A549 (cell line): ENCODE data around the gene HOXC13.

Experiments used
- HDAC2 ChIP-seq: fragments of 200-600 bp; sonication (generic); IDR thresholded peaks from 2 replicates; pipeline ENCODE4 v1.6.1; 2016
- HOXA7 ChIP-seq: fragments of 250-450 bp; sonication (Bioruptor Pico); IDR thresholded peaks from 2 replicates; pipeline ENCODE4 v1.5.0; 2020; ENCODE audit warnings: mild to moderate bottlenecking, moderate library complexity
- KDM1A ChIP-seq: fragments of 200-600 bp; sonication (generic); IDR thresholded peaks from 2 replicates; pipeline ENCODE4 v1.6.1; 2016; ENCODE audit warnings: low read depth, mild to moderate bottlenecking
- POLR2A ChIP-seq: IDR thresholded peaks from 2 replicates; pipeline ENCODE4 v1.6.1; 2012; ENCODE audit warnings: mild to moderate bottlenecking, low read length
- RCOR1 ChIP-seq: fragments of 150-350 bp; IDR thresholded peaks from 2 replicates; pipeline ENCODE4 v1.6.1; 2014; ENCODE audit warnings: antibody characterized with exemption, low read length, low read depth
- REST ChIP-seq: fragments of 200-600 bp; sonication (generic); IDR thresholded peaks from 2 replicates; pipeline ENCODE4 v1.6.1; 2016; ENCODE audit warnings: antibody characterized with exemption, mild to moderate bottlenecking, moderate library complexity
- SMC3 ChIP-seq: fragments of >200 bp; sonication (Bioruptor Twin); formaldehyde crosslinking; IDR thresholded peaks from 3 replicates; pipeline ENCODE4 v1.6.1; 2018; ENCODE audit warnings: inconsistent platforms
- TF ChIP-seq, protein P1 (sequence below): fragments of >200 bp; sonication (Bioruptor Twin); formaldehyde crosslinking; IDR thresholded peaks from 3 replicates; pipeline ENCODE4 v1.5.1; 2016
- TF ChIP-seq, protein P2 (sequence below): fragments of 250-450 bp; sonication (Bioruptor Pico); IDR thresholded peaks from 2 replicates; pipeline ENCODE4 v1.5.0; 2021; ENCODE audit warnings: mild to moderate bottlenecking, moderate library complexity, borderline replicate concordance

- TF ChIP-seq, protein P1, sequence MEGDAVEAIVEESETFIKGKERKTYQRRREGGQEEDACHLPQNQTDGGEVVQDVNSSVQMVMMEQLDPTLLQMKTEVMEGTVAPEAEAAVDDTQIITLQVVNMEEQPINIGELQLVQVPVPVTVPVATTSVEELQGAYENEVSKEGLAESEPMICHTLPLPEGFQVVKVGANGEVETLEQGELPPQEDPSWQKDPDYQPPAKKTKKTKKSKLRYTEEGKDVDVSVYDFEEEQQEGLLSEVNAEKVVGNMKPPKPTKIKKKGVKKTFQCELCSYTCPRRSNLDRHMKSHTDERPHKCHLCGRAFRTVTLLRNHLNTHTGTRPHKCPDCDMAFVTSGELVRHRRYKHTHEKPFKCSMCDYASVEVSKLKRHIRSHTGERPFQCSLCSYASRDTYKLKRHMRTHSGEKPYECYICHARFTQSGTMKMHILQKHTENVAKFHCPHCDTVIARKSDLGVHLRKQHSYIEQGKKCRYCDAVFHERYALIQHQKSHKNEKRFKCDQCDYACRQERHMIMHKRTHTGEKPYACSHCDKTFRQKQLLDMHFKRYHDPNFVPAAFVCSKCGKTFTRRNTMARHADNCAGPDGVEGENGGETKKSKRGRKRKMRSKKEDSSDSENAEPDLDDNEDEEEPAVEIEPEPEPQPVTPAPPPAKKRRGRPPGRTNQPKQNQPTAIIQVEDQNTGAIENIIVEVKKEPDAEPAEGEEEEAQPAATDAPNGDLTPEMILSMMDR, result no peak
- TF ChIP-seq, protein P2, sequence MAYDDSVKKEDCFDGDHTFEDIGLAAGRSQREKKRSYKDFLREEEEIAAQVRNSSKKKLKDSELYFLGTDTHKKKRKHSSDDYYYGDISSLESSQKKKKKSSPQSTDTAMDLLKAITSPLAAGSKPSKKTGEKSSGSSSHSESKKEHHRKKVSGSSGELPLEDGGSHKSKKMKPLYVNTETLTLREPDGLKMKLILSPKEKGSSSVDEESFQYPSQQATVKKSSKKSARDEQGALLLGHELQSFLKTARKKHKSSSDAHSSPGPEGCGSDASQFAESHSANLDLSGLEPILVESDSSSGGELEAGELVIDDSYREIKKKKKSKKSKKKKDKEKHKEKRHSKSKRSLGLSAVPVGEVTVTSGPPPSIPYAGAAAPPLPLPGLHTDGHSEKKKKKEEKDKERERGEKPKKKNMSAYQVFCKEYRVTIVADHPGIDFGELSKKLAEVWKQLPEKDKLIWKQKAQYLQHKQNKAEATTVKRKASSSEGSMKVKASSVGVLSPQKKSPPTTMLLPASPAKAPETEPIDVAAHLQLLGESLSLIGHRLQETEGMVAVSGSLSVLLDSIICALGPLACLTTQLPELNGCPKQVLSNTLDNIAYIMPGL (CRISPR knock-in tag), result no peak
- TF ChIP-seq POLR2A, result no peak
- no peak for TF ChIP-seq HDAC2
- TF ChIP-seq RCOR1, result no peak
- TF ChIP-seq SMC3, result no peak
- no peak for TF ChIP-seq HOXA7
- TF ChIP-seq REST, result no peak
- TF ChIP-seq KDM1A, result no peak
These were observed 27.9 kb downstream of the HOXC13 start for GRCh38 chr12:53966385-53967133.
